PC-9 (cell line): ENCODE measurements around the gene PTK6.

Source experiments
- EZH2 ChIP-seq: fragments of 200-600 bp; sonication (generic); IDR thresholded peaks from 2 replicates; pipeline ENCODE4 v1.8.0; 2017; ENCODE audit warnings: antibody characterized with exemption, low read depth
- TF ChIP-seq, protein P1 (sequence below): fragments of 200-600 bp; sonication (generic); conservative IDR thresholded peaks from 2 replicates; pipeline ENCODE4 v1.6.1; 2017; ENCODE audit warnings: mixed run types, antibody characterized with exemption, mild to moderate bottlenecking, moderate library complexity

DNA sequence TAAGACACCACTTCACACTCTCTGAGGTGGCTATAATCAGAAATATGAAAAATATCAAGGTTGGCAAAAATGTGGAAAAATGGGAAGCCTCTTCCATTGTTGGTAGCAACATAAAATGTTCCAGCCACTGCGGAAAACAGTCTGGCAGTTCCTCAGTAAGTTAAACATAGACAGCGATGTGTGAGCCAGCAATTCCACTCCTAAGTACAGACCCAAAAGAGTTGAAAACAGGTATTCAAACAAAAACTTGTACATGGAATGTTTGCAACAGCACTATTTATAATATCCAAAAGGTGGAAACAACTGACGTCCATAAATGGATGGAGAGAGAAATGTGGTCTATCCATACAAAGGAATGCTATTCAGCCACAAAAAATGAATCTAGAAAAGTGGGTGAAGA lies 24.0 kb downstream of the PTK6 start:
- TF ChIP-seq, protein P1, sequence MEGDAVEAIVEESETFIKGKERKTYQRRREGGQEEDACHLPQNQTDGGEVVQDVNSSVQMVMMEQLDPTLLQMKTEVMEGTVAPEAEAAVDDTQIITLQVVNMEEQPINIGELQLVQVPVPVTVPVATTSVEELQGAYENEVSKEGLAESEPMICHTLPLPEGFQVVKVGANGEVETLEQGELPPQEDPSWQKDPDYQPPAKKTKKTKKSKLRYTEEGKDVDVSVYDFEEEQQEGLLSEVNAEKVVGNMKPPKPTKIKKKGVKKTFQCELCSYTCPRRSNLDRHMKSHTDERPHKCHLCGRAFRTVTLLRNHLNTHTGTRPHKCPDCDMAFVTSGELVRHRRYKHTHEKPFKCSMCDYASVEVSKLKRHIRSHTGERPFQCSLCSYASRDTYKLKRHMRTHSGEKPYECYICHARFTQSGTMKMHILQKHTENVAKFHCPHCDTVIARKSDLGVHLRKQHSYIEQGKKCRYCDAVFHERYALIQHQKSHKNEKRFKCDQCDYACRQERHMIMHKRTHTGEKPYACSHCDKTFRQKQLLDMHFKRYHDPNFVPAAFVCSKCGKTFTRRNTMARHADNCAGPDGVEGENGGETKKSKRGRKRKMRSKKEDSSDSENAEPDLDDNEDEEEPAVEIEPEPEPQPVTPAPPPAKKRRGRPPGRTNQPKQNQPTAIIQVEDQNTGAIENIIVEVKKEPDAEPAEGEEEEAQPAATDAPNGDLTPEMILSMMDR = no peak
- no peak for TF ChIP-seq EZH2
